Stomach (tissue), 4 donors: Measurements from ENCODE around the gene FAF2.

Experiments used
- EP300 ChIP-seq: sonication (generic); formaldehyde crosslinking; IDR thresholded peaks from one replicate; pipeline ENCODE4 v1.6.1; 2017; ENCODE audit warnings: antibody characterized with exemption
- POLR2A ChIP-seq, 4 donors: fragments of 450-650 bp; IDR thresholded peaks; one replicate each; pipeline ENCODE4 v1.6.1; 2016; ENCODE audit warnings: antibody characterized with exemption in 4 of 4, control low read depth in 2 of 4, mild to moderate bottlenecking in 1 of 4, moderate library complexity in 1 of 4
- POLR2AphosphoS5 ChIP-seq, 3 donors: sonication (generic); formaldehyde crosslinking; IDR thresholded peaks; one replicate each; pipeline ENCODE4 v1.6.1; 2016; ENCODE audit warnings: antibody characterized with exemption in 3 of 3
- TF ChIP-seq, protein P1 (sequence below), 7 experiments: fragments of 450-650 bp in 4 of 7; fragments of 200-600 bp in 3 of 7; sonication (generic) in 3 of 7; IDR thresholded peaks; one replicate each; pipeline ENCODE4 v1.5.1; 2016 to 2019; ENCODE audit warnings: antibody characterized with exemption in 7 of 7, control low read depth in 2 of 7, mild to moderate bottlenecking in 1 of 7

DNA sequence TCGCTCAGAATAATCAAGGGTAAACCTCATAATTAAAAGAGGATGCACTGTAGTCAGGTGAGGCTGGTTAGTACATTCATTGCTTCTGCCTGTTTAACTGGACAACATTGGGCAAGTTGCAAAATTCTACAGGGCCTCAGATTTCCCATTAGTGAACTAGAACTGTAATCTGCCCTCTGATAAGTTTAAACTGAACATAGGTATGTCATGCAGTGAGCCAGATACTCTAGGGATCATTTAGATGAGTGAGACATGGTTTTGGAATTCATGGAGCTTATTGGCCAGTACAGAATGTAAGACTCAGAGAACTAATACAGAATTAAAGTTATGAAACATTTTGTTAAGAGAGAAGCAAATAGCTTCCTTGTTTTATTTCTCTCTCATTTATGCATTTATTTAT, 53.1 kb downstream of the FAF2 start:
- TF ChIP-seq, protein P1, sequence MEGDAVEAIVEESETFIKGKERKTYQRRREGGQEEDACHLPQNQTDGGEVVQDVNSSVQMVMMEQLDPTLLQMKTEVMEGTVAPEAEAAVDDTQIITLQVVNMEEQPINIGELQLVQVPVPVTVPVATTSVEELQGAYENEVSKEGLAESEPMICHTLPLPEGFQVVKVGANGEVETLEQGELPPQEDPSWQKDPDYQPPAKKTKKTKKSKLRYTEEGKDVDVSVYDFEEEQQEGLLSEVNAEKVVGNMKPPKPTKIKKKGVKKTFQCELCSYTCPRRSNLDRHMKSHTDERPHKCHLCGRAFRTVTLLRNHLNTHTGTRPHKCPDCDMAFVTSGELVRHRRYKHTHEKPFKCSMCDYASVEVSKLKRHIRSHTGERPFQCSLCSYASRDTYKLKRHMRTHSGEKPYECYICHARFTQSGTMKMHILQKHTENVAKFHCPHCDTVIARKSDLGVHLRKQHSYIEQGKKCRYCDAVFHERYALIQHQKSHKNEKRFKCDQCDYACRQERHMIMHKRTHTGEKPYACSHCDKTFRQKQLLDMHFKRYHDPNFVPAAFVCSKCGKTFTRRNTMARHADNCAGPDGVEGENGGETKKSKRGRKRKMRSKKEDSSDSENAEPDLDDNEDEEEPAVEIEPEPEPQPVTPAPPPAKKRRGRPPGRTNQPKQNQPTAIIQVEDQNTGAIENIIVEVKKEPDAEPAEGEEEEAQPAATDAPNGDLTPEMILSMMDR (IDR thresholded peaks at IDR 0.05) = no peak
- TF ChIP-seq POLR2A (IDR thresholded peaks at IDR 0.05) (no peak), EP300 (no peak), POLR2AphosphoS5 (IDR thresholded peaks at IDR 0.05) (no peak)
